GM13976 (cell line): Measurements from ENCODE around the gene PTPRM.

ENCODE experiments used
- DNase-seq: peaks from one replicate; pipeline ENCODE4 v3.0.0; 2012; ENCODE audit warnings: low spot score
- in situ Hi-C: fragments of 300-500 bp; cut with MboI; formaldehyde crosslinking; loops from one replicate; pipeline ENCODE4 v1.12.0; 2022; ENCODE audit warnings: low sequenced_read_pairs, mixed read lengths, inconsistent platforms; ENCODE audit not compliant: unreplicated experiment
- TF ChIP-seq, protein P1 (sequence below): IDR thresholded peaks from 2 replicates; pipeline ENCODE4 v1.5.1; 2012; ENCODE audit warnings: borderline replicate concordance, mild to moderate bottlenecking; ENCODE audit not compliant: insufficient read depth; ENCODE audit errors: extremely low read depth, missing control alignments, control extremely low read depth

Gene PTPRM

GRCh38 chr18:7890075-7890474 lies 323.0 kb downstream of the PTPRM start:
- in situ Hi-C loops = no loop called here
- DNase-seq = no peak
- TF ChIP-seq, protein P1, sequence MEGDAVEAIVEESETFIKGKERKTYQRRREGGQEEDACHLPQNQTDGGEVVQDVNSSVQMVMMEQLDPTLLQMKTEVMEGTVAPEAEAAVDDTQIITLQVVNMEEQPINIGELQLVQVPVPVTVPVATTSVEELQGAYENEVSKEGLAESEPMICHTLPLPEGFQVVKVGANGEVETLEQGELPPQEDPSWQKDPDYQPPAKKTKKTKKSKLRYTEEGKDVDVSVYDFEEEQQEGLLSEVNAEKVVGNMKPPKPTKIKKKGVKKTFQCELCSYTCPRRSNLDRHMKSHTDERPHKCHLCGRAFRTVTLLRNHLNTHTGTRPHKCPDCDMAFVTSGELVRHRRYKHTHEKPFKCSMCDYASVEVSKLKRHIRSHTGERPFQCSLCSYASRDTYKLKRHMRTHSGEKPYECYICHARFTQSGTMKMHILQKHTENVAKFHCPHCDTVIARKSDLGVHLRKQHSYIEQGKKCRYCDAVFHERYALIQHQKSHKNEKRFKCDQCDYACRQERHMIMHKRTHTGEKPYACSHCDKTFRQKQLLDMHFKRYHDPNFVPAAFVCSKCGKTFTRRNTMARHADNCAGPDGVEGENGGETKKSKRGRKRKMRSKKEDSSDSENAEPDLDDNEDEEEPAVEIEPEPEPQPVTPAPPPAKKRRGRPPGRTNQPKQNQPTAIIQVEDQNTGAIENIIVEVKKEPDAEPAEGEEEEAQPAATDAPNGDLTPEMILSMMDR = no peak

DNA sequence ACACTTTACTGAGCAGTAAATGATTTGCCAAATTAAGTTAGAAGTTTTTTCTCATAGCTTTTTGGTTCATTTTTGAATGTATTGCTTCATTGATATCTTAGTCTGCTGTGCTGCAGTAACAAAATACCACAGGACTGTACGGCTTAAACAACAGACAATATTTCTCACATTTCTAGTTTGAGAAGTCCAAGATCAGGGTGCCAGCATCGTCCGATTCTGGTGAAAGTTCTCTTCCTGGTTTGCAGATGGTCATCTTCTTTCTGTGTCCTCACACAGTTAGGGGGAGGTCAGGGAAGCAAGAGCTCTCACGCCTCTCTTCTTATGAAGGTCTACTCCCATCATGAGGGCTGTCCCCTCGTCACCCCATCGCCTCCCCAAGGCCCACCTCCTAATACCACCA lies 325.4 kb downstream of the PTPRM start:
- DNase-seq = no peak
- TF ChIP-seq, protein P1 = no peak
- in situ Hi-C loops = no loop called here

GRCh38 chr18:7894592-7894991 lies 327.5 kb downstream of the PTPRM start:
- in situ Hi-C loops = no loop called here
- DNase-seq = no peak
- TF ChIP-seq, protein P1 = no peak

GRCh38 chr18:7895346-7895745 lies 328.2 kb downstream of the PTPRM start:
- in situ Hi-C loops = no loop called here
- DNase-seq = no peak
- TF ChIP-seq, protein P1 = no peak

DNA sequence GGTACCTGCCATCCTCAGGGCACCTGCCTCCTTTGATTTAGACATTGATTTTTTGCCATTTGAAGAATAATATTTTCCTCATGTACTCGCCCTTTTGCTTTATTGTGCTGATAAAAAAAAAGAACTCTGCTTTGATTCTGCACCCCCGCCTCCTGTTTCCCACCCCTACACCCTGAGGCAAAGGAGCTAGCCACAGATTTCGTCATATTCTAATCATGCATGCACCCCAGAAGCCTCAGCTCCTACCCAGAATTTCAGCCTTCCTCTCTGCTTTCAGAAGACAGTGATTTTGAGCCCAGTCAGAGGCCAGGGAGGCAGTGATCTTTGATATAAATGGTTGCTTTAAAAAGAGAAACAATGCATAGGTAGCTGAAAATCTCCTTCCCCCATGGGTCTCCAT lies 329.0 kb downstream of the PTPRM start:
- in situ Hi-C loops = no loop called here
- DNase-seq = no peak
- TF ChIP-seq, protein P1 = no peak

- DNase-seq = no peak
- TF ChIP-seq, protein P1 = no peak
- in situ Hi-C loops = no loop called here
Observed at GRCh38 chr18:7896805-7897518, 329.8 kb downstream of the PTPRM start.

GRCh38 chr18:7898181-7898580 lies 331.1 kb downstream of the PTPRM start:
- TF ChIP-seq, protein P1 = no peak
- in situ Hi-C loops = no loop called here
- no peak for DNase-seq
